CD4-positive, alpha-beta T cell (primary cell): ENCODE data around the gene PTTG1IP. TPM values are rescaled to one million over a fixed set of nuclear protein-coding genes. Genes with fewer than 3 reads are reported as not detected.

Experiments used
- ATAC-seq: fragments of 200-7000 bp; cut with Tn5 transposase; one replicate; pipeline ENCODE4 v1.10.0; 2022; ENCODE audit warnings: mild to moderate bottlenecking; ENCODE audit not compliant: poor library complexity
- CTCF ChIA-PET: fragments of 350-600 bp; sonication (Branson Sonifier 250); formaldehyde crosslinking; loops from one replicate; lab custom pipeline; 2021; ENCODE audit warnings: antibody characterized with exemption, inconsistent platforms; lab: Charles Lee
- POLR2A ChIA-PET: fragments of 350-600 bp; sonication (Branson Sonifier 250); formaldehyde crosslinking; loops from one replicate; lab custom pipeline; 2021; ENCODE audit warnings: antibody characterized with exemption, inconsistent platforms; lab: Charles Lee
- DNase-seq, 14 experiments: peaks; one replicate each; pipeline ENCODE4 v3.0.0-alpha.2; 2013 to 2020; ENCODE audit warnings: mixed read lengths in 2 of 14
- H3K27ac ChIP-seq, 2 donors: one replicate each; pipeline versions ENCODE4 v1.5.1 to v1.7.0; 2013; ENCODE audit warnings: low read length in 2 of 2, low read depth in 1 of 2, mild to moderate bottlenecking in 1 of 2
- H3K27me3 ChIP-seq, 2 experiments: 1 replicate in 1 of 2; 2 replicates in 1 of 2; pipeline versions ENCODE4 v1.6.1 to v1.7.0; 2013; ENCODE audit warnings: low read length in 2 of 2, control low read depth in 1 of 2, mild to moderate bottlenecking in 1 of 2, moderate library complexity in 1 of 2; ENCODE audit not compliant: insufficient read depth in 2 of 2, control insufficient read depth in 1 of 2
- H3K36me3 ChIP-seq: one replicate; pipeline ENCODE4 v1.6.1; 2013; ENCODE audit warnings: low read length, control low read depth; ENCODE audit not compliant: insufficient read depth
- H3K4me1 ChIP-seq: one replicate; pipeline ENCODE4 v1.6.1; 2013; ENCODE audit warnings: low read length, control low read depth; ENCODE audit not compliant: insufficient read depth
- H3K4me3 ChIP-seq: one replicate; pipeline ENCODE4 v1.5.1; 2013; ENCODE audit warnings: mild to moderate bottlenecking, low read length, moderate library complexity
- H3K9me3 ChIP-seq, 2 experiments: 1 replicate in 1 of 2; 2 replicates in 1 of 2; pipeline versions ENCODE4 v1.6.1 to v1.7.0; 2013; ENCODE audit warnings: low read length in 2 of 2, mild to moderate bottlenecking in 2 of 2, control low read depth in 1 of 2, moderate library complexity in 1 of 2; ENCODE audit not compliant: control insufficient read depth in 1 of 2, insufficient read depth in 1 of 2
- H3K27ac Mint-ChIP-seq: one replicate; pipeline ENCODE4 v1.8.0; 2020; ENCODE audit warnings: mixed read lengths
- H3K27me3 Mint-ChIP-seq: one replicate; pipeline ENCODE4 v1.8.0; 2021; ENCODE audit warnings: mixed read lengths
- H3K36me3 Mint-ChIP-seq: one replicate; pipeline ENCODE4 v1.8.0; 2021; ENCODE audit warnings: low read depth, mixed read lengths
- H3K4me1 Mint-ChIP-seq: one replicate; pipeline ENCODE4 v1.8.0; 2021; ENCODE audit warnings: low read depth, mixed read lengths
- H3K4me3 Mint-ChIP-seq: one replicate; pipeline ENCODE4 v1.8.0; 2020; ENCODE audit warnings: mild to moderate bottlenecking, mixed read lengths
- H3K9me3 Mint-ChIP-seq: one replicate; pipeline ENCODE4 v1.8.0; 2020; ENCODE audit warnings: mixed read lengths
- CTCF ChIP-seq: fragments of 200-600 bp; IDR thresholded peaks from one replicate; pipeline ENCODE4 v1.8.0; 2022; ENCODE audit warnings: antibody characterized with exemption, mild to moderate bottlenecking
- intact Hi-C, 2 experiments: fragments of 100-400 bp; cut with DNase I in 1 of 2; cut with micrococcal nuclease in 1 of 2; formaldehyde crosslinking; loops; one replicate each; pipeline versions ENCODE4 v1.15.1 to v1.9.0; 2023 to 2025; cut with DNase I, micrococcal nuclease
- total RNA-seq, 174 experiments: library from RNA in 2 of 174; stranded (reverse) in 2 of 174; gene quantifications; one replicate each; pipeline ENCODE4 v1.2.3 and lab custom pipeline; 2021 to 2026

Gene PTTG1IP
- total RNA-seq, 2 experiments from 2014 or later = 99.0 to 99.5 TPM

DNA sequence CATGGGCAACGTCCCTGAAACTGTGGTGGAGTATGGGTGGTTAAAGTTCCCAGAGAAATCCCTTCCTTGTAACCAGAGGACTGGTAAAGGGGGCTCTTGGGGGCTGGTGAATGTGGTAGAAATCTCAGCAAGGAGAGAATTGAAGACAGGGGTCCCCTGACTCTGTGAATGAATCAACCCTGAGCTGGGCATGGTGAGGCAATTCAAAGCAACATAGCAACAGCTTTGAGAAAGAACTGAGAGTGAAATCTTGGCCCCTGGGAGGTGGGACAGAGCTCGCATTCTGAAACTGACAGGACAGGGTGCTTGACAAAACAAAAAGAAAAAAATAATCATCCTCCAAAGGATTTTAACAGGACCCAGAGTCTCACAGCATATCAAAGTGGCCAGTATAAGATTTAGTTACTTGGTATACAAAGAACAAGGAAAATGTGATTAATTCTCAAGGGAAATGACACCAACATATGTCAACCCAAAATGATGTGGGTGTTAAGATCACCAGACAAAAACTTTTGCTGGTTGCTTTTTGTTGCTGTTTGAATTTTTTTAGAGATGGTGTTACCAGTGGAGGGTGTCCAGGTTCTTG lies 43.9 kb downstream of the PTTG1IP start:
- TF ChIP-seq CTCF = no peak
- CTCF ChIA-PET = no interaction called here
- no peaks in the 10 kb centered on the region for H3K36me3 Mint-ChIP-seq
- H3K36me3 ChIP-seq = no peaks in the 10 kb centered on the region
- intact Hi-C loops = no loop called here
- ATAC-seq (no peak), DNase-seq (no peak)
- H3K27me3 ChIP-seq = no peaks in the 10 kb centered on the region
- H3K4me3 Mint-ChIP-seq = no peak overlapping the region
- peaks cover 21% of the 10 kb centered on the region for H3K4me1 Mint-ChIP-seq
- H3K27me3 Mint-ChIP-seq = no peaks in the 10 kb centered on the region
- peaks cover 10% of the 10 kb centered on the region for H3K9me3 Mint-ChIP-seq
- no peak overlapping the region for H3K27ac ChIP-seq
- POLR2A ChIA-PET = no interaction called here
- no peak overlapping the region for H3K4me3 ChIP-seq
- peaks cover 0 to 10% of the 10 kb centered on the region in 2 experiments for H3K9me3 ChIP-seq
- H3K27ac Mint-ChIP-seq = no peak overlapping the region
- no peaks in the 10 kb centered on the region for H3K4me1 ChIP-seq

GRCh38 chr21:44828362-44829056 lies 45.0 kb downstream of the PTTG1IP start:
- Histone ChIP-seq H3K4me3 (no peak overlapping the region), H3K27me3 (no peaks in the 10 kb centered on the region), H3K27ac (no peak overlapping the region), H3K36me3 (no peaks in the 10 kb centered on the region), H3K4me1 (no peaks in the 10 kb centered on the region), H3K9me3 (peaks cover 6 to 13% of the 10 kb centered on the region in 2 experiments)
- ChIA-PET POLR2A (interaction anchor here (0.7 kb wide), 1 partner anchor 47 kb away, joined by 3 read pairs; no protein-coding TSS in a partner anchor), CTCF (interaction anchor here (0.6 to 0.7 kb wide), 2 partner anchors 300 to 853 kb away, joined by 3 to 4 read pairs; no protein-coding TSS in a partner anchor)
- H3K9me3 Mint-ChIP-seq = peaks cover 10% of the 10 kb centered on the region
- no peak overlapping the region for H3K4me3 Mint-ChIP-seq
- no peak for DNase-seq
- H3K27ac Mint-ChIP-seq = no peak overlapping the region
- no peaks in the 10 kb centered on the region for H3K36me3 Mint-ChIP-seq
- peaks cover 21% of the 10 kb centered on the region for H3K4me1 Mint-ChIP-seq
- no peaks in the 10 kb centered on the region for H3K27me3 Mint-ChIP-seq
- intact Hi-C loops = no loop called here
- no peak for TF ChIP-seq CTCF
- no peak for ATAC-seq

- no peak overlapping the region for H3K4me3 Mint-ChIP-seq
- no peaks in the 10 kb centered on the region for H3K27me3 ChIP-seq
- no peak overlapping the region for H3K27ac ChIP-seq
- no peak for DNase-seq
- POLR2A ChIA-PET = interaction anchor here (0.9 to 1.5 kb wide), 2 partner anchors 51 to 104 kb away, joined by 4 to 5 read pairs; partner anchors contain the start of gene PTTG1IP
- peaks cover 17% of the 10 kb centered on the region for H3K9me3 Mint-ChIP-seq
- no peak overlapping the region for H3K4me3 ChIP-seq
- no peaks in the 10 kb centered on the region for H3K36me3 ChIP-seq
- ATAC-seq = no peak
- H3K4me1 ChIP-seq = peaks cover 7% of the 10 kb centered on the region
- H3K36me3 Mint-ChIP-seq = peaks cover 8% of the 10 kb centered on the region
- no peak overlapping the region for H3K27ac Mint-ChIP-seq
- intact Hi-C loops = loop anchor here in 1 of 2 experiments (2.0 kb wide), 1 partner anchor 18 kb away; no protein-coding TSS in a partner anchor
- H3K9me3 ChIP-seq = peaks cover 23 to 33% of the 10 kb centered on the region in 2 experiments
- no peaks in the 10 kb centered on the region for H3K27me3 Mint-ChIP-seq
- no peak for TF ChIP-seq CTCF
- no peaks in the 10 kb centered on the region for H3K4me1 Mint-ChIP-seq
- CTCF ChIA-PET = no interaction called here
Measured at GRCh38 chr21:44823179-44823660, 50.3 kb downstream of the PTTG1IP start.
